ENCODE measurements around the gene CNTNAP2. TPM values are rescaled to one million over a fixed set of nuclear protein-coding genes. Genes with fewer than 3 reads are reported as not detected.

The CNTNAP2 gene
- total RNA-seq, 1 experiment from 2014 or later: 64.5 TPM

- no peak for DNase-seq
- Mint-ChIP-seq H3K4me3 (no peak overlapping the region), H3K9me3 (no peaks in the 10 kb centered on the region), H3K36me3 (ENCODE audit: insufficient read depth in 1 of 3, low read depth in 3 of 3) (no peaks in the 10 kb centered on the region), H3K27ac (no peak overlapping the region), H3K4me1 (peaks cover 0 to 2% of the 10 kb centered on the region in 2 experiments; a peak in 1 of 4 replicates), H3K27me3 (ENCODE audit: low read depth) (no peaks in the 10 kb centered on the region)
- no peak overlapping the region for H3K23ac ChIP-seq (ENCODE audit: insufficient read length, low read depth, low read length)
- H4K91ac ChIP-seq (ENCODE audit: insufficient read length, low read depth, low read length): no peak overlapping the region
- no peak overlapping the region for H2BK5ac ChIP-seq (ENCODE audit: insufficient read length, low read length)
- H3K27ac ChIP-seq (ENCODE audit: insufficient read length, low read depth, low read length): no peak overlapping the region
- no peak for TF ChIP-seq CTCF (conservative IDR thresholded peaks at IDR 0.05)
- no peak overlapping the region for H3K4me2 ChIP-seq (ENCODE audit: insufficient read depth, insufficient read length, low read length)
- no peak overlapping the region for H2AFZ ChIP-seq (ENCODE audit: low read length)
- no peak overlapping the region for H2BK15ac ChIP-seq (ENCODE audit: low read depth, low read length)
- no CpG with 5 or more reads among the region's 2 CpGs for WGBS (ENCODE audit: extremely low coverage, insufficient read length, low lambda C conversion rate)
- no peak overlapping the region for H3T11ph ChIP-seq (ENCODE audit: low read length)
- no peaks in the 10 kb centered on the region for H3K9me3 ChIP-seq (ENCODE audit: control insufficient read depth, low read depth, low read length)
- H2BK120ac ChIP-seq (ENCODE audit: low read depth, low read length, poor library complexity, severe bottlenecking): no peak overlapping the region
- no peak overlapping the region for H3K4ac ChIP-seq (ENCODE audit: low read depth, low read length)
- no peaks in the 10 kb centered on the region for H3K23me2 ChIP-seq (ENCODE audit: insufficient read length, low read depth, low read length, poor library complexity, severe bottlenecking)
- no peaks in the 10 kb centered on the region for H3K79me2 ChIP-seq (ENCODE audit: insufficient read depth, low read length)
- H3K4me1 ChIP-seq (ENCODE audit: insufficient read depth, low read length): no peaks in the 10 kb centered on the region
- H3K27me3 ChIP-seq (ENCODE audit: insufficient read depth, low read length): no peaks in the 10 kb centered on the region
- H4K5ac ChIP-seq (ENCODE audit: insufficient read length, low read depth, low read length): no peak overlapping the region
- no peak overlapping the region for H2BK20ac ChIP-seq (ENCODE audit: low read depth, low read length, poor library complexity, severe bottlenecking)
- H3K14ac ChIP-seq (ENCODE audit: insufficient read depth, low read length): no peak overlapping the region
- no peak overlapping the region for H2AK5ac ChIP-seq (ENCODE audit: insufficient read length, low read length)
- no peak overlapping the region for H3K56ac ChIP-seq (ENCODE audit: insufficient read length, low read depth, low read length)
- no peak overlapping the region for H3K18ac ChIP-seq (ENCODE audit: insufficient read length, low read depth, low read length)
- no peak overlapping the region for H3K9ac ChIP-seq (ENCODE audit: extremely low read depth, insufficient read length, low read length)
- no peaks in the 10 kb centered on the region for H3K79me1 ChIP-seq (ENCODE audit: insufficient read depth, low read depth, low read length, poor library complexity, severe bottlenecking)
- no peak overlapping the region for H4K8ac ChIP-seq (replicated peaks; ENCODE audit: insufficient read length, low read depth, low read length)
- no peaks in the 10 kb centered on the region for H4K20me1 ChIP-seq (ENCODE audit: control insufficient read depth, insufficient read depth, insufficient read length)
- H2BK12ac ChIP-seq (ENCODE audit: insufficient read length, low read depth, low read length): no peak overlapping the region
Measured at GRCh38 chr7:146359176-146359575, 242.6 kb downstream of the CNTNAP2 start.
